SHP77 (cell line): ENCODE data around the gene TBPL2.
"Not testable (repeated sequence)": the region's sequence is repeated elsewhere in the genome, so short reads cannot be mapped to it uniquely, and the experiment has no call there.

Experiments
- DNase-seq, 2 experiments: peaks; one replicate each; lab custom pipeline; 2025; lab: John Stamatoyannopoulos, UW

Gene TBPL2

GRCh38 chr14:55441286-55441685, 870 bp upstream of the TBPL2 start:
- DNase-seq = no peak

- peak; percentile 65 to 76 for DNase-seq
Measured at GRCh38 chr14:55438066-55438683, 2.2 kb downstream of the TBPL2 start.

- DNase-seq = no peak
Measured at GRCh38 chr14:55436931-55437330, 3.5 kb downstream of the TBPL2 start.

DNA sequence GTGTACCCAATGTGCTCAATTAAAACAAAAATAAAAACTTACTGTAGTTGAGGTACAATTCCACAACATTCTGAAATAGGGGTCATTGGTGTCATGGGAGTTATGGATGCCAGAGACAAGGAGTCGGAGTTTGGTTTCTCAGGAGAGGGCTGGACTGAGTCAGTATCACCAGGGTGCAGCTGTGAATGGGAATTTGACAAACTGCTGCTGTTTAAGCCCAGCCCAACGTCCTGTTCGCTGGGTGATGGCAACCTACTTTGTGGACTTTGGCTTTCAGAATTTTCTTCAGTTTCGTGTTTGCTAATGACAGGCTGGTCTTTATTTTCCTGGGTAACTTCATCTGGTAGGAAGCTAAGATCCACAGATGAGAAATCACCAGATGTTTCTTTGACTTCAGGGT, 3.9 kb downstream of the TBPL2 start:
- no peak for DNase-seq

GRCh38 chr14:55434805-55435174, 5.6 kb downstream of the TBPL2 start:
- no peak for DNase-seq

- DNase-seq = no peak
Measured at GRCh38 chr14:55433880-55434804, 6.3 kb downstream of the TBPL2 start.

- no peak for DNase-seq
Measured at GRCh38 chr14:55432628-55433027, 7.8 kb downstream of the TBPL2 start.

DNA sequence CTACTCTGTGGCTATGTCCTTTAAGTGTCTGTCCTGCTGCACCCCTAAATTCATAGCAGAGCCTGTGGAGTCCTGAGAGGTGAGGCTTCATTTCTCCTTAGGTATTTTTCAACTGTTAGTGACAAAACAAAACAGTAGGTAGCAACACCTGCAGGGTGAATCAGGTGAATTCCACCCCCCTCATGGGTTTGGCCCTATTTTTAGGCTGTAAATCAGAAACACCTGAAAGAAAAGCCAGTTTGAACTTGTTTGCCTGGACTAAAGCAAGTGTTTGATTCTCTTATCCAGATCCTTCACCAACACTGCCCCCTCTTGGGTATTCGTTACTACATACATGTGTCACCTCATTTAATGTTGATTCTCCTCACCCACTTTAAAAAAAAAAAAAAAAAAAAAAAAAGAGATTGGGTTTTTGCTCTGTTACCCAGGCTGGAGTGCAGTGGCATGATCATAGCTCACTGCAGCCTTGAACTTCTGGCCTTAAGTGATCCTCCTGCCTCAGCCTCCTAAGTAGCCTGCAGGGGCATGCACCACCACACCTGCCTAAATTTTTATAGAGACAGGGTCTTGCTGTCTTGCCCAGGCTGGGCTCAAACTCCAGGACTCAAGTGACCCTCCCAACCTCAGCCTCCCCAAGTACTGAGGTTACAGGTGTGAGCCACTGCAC, 10.3 kb downstream of the TBPL2 start:
- peak; percentile 41 to 55 for DNase-seq

DNA sequence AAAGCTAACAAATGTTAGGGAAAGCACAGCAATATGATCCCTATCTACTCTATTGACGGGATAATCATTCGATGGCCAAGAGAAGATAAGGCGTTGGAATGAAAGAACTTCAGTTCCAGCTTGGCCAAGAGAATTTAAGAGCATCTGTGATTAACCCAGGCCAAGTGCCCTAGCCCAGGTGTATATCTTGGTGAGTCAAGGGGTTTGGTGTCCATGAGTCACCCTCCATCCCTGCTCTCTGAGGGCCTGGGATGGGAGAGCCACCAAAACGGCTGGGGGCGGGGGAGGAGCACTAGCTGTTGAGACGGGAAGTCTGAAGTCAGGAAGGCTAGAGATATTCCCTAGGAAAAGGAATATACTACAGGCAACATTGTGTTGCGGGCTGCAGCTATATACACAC, 13.0 kb downstream of the TBPL2 start:
- DNase-seq = no peak

DNA sequence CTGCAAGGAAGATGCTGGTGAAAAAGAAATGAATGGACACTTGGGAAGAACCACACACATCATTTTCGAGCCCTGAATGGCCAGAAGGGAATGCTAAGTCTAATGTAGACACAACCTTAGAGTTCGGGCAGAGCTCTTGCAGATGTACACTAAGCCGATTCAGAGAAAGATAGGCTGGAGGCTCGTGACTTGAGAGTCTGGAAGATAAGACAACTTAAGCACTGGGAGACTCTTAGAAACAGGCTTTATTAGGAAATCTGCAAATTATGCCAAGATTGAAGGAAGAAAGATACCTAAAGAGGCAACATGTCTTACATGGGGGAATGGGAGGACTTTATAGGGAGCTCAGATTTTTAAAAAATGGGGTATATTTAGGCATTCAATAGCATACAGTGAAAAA, 13.5 kb downstream of the TBPL2 start:
- DNase-seq = no peak

DNA sequence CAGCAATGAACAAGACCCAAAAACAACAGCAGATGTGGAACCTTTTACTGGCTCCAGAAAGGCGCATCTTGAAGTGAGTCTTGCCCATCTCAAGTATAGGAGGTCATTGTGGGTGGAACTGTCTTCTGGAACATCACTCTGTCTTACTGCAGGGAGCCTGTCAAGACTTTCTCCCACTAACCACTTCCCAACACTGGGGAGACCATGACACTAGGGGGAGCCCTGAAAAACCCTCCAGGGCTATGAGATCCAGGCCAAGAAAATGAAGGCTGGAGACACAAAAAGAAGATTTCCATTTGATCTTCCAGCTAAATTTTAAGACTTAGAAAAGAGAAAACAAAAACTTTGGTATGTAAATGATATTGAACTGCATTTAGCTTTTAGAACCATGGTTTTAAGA, 15.3 kb downstream of the TBPL2 start:
- DNase-seq = no peak

GRCh38 chr14:55423969-55424368, 16.4 kb downstream of the TBPL2 start:
- DNase-seq = no peak

GRCh38 chr14:55422338-55422737, 18.1 kb downstream of the TBPL2 start:
- not testable (repeated sequence) for DNase-seq

GRCh38 chr14:55419663-55420062, 20.8 kb downstream of the TBPL2 start:
- no peak for DNase-seq

GRCh38 chr14:55418411-55418810, 22.0 kb downstream of the TBPL2 start:
- DNase-seq = no peak

GRCh38 chr14:55417955-55418354, 22.5 kb downstream of the TBPL2 start:
- DNase-seq = no peak

DNA sequence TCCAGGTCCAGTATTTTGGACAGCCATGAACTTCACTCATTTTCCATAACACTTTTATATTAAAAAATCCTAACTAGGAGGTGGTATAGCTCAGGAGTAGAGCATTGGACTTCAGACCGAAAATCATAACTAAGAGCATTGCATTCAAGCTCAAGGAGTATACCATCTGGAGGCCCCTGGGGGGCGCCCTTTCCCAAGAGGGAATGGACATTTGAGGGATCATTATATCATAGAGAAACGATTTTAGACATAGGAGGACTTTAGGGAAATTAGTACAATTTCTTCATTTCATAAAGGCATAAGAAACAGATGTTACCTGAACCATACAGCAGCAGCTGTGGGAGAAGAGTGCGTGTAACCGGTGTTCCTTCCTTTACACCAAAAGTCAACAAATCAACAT, 23.6 kb downstream of the TBPL2 start:
- peak; percentile 41 to 42 for DNase-seq

DNA sequence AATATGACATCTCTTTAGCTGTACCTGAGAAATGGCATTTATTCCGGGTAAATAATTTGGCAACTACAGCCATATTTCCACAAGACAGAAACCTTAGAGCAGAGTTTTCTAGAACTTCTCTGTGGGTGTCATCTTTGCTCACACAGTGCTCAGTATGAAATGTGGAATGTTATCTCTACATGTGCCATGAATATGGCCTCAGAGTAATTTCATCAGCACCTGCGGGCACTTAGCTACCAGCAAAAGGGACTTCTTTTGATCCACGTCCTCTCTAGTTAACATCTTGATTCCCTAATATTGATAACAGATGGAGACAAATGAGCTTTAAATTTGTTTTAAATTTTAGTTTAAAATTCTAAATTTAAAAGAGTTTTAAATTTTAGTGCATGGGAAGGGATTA, 25.9 kb downstream of the TBPL2 start:
- no peak for DNase-seq

- no peak for DNase-seq
Measured at GRCh38 chr14:55412676-55413075, 27.7 kb downstream of the TBPL2 start.

- peak; percentile 82 to 88 for DNase-seq
Measured at GRCh38 chr14:55411426-55412389, 28.7 kb downstream of the TBPL2 start, which contains the start of gene ATG14. TSS of gene ATG14 (minus strand) at chr14:55411830. CDS start at chr14:55411822, 8 bp downstream.

- no peak for DNase-seq
Measured at GRCh38 chr14:55410876-55411275, 29.5 kb downstream of the TBPL2 start.
